ENCODE results near the gene MYO3B.
"Not testable (repeated sequence)": the region's sequence is repeated elsewhere in the genome, so short reads cannot be mapped to it uniquely, and the experiment has no call there.

The MYO3B gene

DNA sequence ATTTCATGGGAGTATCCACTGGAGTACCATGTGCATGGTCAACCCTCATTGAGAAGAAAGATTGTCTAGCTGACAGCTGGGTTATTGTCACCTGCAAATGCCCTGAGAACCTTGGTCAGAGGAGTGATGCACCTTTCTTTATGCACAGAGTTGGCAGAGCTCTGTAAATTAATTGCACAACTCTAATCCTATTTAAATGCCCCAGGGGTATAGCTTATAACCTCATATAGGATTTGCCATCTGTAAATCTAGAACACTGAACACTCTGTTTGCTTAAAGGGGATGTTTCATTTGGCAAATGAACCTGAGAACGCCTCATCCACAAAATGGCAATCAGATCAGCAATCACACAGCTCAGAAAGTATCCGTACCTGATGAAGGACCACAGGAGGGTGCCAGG lies 465.4 kb downstream of the MYO3B start:
- no peak for DNase-seq (ENCODE audit: low read depth)
- H3K27me3 ChIP-seq (replicated peaks; ENCODE audit: control insufficient read depth, insufficient read depth, low read length), result peaks cover 3% of the 10 kb centered on the region
- no peak overlapping the region for H3K9ac ChIP-seq (ENCODE audit: low read length)
- H3K4me1 ChIP-seq (ENCODE audit: control insufficient read depth, insufficient read depth, low read length), result no peaks in the 10 kb centered on the region
- no peaks in the 10 kb centered on the region for H3K36me3 ChIP-seq (ENCODE audit: control insufficient read depth, insufficient read depth, low read length, severe bottlenecking)
- H3K4me3 ChIP-seq (ENCODE audit: low read length), result no peak overlapping the region
- H3K9me3 ChIP-seq (ENCODE audit: control insufficient read depth, low read length), result no peaks in the 10 kb centered on the region

DNA sequence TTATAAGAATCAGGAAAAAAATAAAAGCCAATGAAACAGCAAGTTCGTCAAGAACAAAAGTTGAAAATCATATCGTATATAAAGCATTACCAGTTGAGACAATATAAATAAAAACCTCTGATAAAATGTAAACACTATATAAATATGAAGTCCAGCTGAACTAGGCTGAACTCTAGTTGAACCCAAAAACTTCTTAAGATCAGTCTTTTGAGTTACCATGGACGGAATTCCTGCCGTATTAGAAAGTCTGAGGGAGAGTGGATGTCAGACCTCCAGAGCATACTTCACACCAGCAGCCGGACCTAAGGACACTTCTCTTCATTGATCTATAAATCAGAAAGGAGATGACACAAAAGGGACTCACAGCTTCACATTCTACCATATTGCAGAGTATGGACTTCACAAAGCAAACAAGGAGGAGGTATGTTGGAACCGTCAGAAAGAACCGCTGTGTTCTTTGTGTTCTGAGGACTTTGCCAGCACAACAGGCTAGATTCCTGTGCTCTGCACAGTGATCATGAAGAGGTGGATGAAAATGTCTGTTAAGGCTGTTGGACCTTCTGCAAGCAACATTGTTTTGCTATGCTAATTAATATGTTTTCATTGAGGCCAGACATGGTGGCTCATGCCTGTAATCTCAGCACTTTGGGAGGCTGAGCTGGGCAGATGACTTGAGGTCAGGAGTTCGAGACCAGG lies 469.9 kb downstream of the MYO3B start:
- peaks cover 3% of the 10 kb centered on the region for H3K27me3 ChIP-seq (replicated peaks; ENCODE audit: control insufficient read depth, insufficient read depth, low read length)
- no peak for DNase-seq (ENCODE audit: low read depth)
- H3K4me3 ChIP-seq (ENCODE audit: low read length), result no peak overlapping the region
- H3K36me3 ChIP-seq (ENCODE audit: control insufficient read depth, insufficient read depth, low read length, severe bottlenecking), result no peaks in the 10 kb centered on the region
- no peak overlapping the region for H3K9ac ChIP-seq (ENCODE audit: low read length)
- no peaks in the 10 kb centered on the region for H3K9me3 ChIP-seq (ENCODE audit: control insufficient read depth, low read length)
- H3K4me1 ChIP-seq (ENCODE audit: control insufficient read depth, insufficient read depth, low read length), result no peaks in the 10 kb centered on the region

DNA sequence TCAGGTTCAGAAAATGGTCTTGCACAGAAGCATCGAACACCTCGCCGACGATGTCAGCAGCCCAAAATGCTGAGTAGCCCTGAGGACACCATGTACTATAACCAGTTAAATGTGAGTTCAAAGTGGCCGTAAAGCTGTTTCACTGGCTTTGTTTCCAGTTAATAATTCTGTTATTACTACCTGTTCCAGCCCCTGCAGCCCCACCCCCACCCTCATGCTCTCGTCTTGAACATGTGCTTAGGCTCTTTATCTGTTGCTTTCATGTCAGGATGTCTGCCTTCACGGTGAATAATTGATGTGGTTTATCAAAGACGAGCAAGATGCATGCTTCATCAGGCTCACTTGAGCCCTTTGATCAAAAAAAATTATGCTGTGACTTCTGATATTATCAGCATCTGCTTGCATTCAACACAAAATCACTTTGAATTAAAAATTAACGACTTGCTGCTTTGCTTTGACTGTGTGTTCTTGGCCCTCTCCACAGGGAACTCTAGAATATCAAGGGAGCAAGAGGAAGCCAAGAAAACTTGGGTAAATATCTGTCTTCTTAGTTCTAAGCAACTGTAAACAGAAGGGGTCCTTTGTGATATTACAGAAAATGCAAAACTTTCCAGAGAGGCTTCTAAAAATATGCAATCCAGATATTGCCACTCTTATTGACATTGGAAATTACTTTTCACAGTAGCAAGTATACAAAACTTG lies 473.8 kb downstream of the MYO3B start:
- Histone ChIP-seq H3K9ac (ENCODE audit: low read length) (no peak overlapping the region), H3K36me3 (ENCODE audit: control insufficient read depth, insufficient read depth, low read length, severe bottlenecking) (no peaks in the 10 kb centered on the region), H3K4me3 (ENCODE audit: low read length) (no peak overlapping the region), H3K27me3 (replicated peaks; ENCODE audit: control insufficient read depth, insufficient read depth, low read length) (no peaks in the 10 kb centered on the region), H3K9me3 (ENCODE audit: control insufficient read depth, low read length) (no peaks in the 10 kb centered on the region), H3K4me1 (ENCODE audit: control insufficient read depth, insufficient read depth, low read length) (no peaks in the 10 kb centered on the region)
- no peak for DNase-seq (ENCODE audit: low read depth)

DNA sequence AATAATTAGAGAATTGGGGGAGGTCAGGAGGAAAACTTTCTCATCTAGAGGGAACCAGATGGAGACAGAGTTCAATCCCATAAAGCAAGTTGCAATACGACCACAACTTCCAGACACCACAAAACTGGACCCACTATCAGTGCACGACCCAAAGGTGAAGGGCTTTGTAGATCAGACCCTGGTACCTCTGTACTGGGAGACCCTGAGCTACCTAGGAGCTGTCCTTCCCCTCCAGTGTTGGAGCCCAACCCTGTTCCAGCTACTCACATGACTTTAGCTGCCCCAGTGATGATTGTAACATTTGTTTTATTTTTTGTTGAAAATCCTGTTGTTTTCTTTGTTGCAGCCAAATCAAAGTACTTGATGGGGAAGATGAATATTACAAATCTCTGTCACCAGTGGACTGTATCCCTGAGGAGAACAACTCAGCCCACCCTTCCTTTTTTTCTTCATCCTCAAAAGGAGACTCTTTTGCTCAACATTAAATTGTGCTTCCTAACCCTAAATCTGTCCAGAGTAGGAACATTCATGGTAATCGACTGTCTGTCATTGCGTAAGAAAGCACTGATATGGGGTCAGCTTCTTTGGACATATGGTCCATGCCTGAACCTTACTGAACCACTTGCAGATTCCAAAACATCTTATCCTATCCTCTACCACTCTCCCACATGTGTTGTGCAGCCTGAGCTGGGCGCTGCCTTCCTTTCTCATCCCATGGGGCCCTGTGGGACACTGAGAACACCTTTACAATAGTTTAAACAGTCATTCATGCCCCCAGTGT lies 474.9 kb downstream of the MYO3B start:
- no peaks in the 10 kb centered on the region for H3K36me3 ChIP-seq (ENCODE audit: control insufficient read depth, insufficient read depth, low read length, severe bottlenecking)
- H3K4me3 ChIP-seq (ENCODE audit: low read length), result no peak overlapping the region
- H3K9me3 ChIP-seq (ENCODE audit: control insufficient read depth, low read length), result no peaks in the 10 kb centered on the region
- H3K9ac ChIP-seq (ENCODE audit: low read length), result no peak overlapping the region
- no peaks in the 10 kb centered on the region for H3K4me1 ChIP-seq (ENCODE audit: control insufficient read depth, insufficient read depth, low read length)
- DNase-seq (ENCODE audit: low read depth), result no peak
- H3K27me3 ChIP-seq (replicated peaks; ENCODE audit: control insufficient read depth, insufficient read depth, low read length), result no peaks in the 10 kb centered on the region

DNA sequence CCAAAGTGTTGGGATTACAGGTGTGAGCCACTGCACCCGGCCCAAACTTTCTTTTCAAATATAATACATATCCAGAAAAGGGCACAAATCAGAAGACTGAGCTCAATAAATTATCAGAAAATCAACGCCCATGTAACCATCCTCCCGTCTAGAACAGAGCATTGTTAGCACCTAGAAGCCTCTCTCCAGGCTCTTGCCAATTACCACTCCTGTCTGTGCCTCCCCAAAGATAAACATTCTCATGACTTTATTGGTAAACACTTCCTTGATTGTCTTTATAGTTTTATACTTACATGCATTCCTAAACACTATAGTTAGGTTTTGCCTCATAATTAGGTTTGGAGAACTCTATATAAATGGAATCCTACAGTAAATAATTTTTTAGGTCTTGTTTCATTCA lies 478.7 kb downstream of the MYO3B start:
- H3K9me3 ChIP-seq (ENCODE audit: control insufficient read depth, low read length), result no peaks in the 10 kb centered on the region
- no peaks in the 10 kb centered on the region for H3K36me3 ChIP-seq (ENCODE audit: control insufficient read depth, insufficient read depth, low read length, severe bottlenecking)
- no peak for DNase-seq (ENCODE audit: low read depth)
- no peak overlapping the region for H3K9ac ChIP-seq (ENCODE audit: low read length)
- peaks cover 7% of the 10 kb centered on the region for H3K4me1 ChIP-seq (ENCODE audit: control insufficient read depth, insufficient read depth, low read length)
- no peaks in the 10 kb centered on the region for H3K27me3 ChIP-seq (replicated peaks; ENCODE audit: control insufficient read depth, insufficient read depth, low read length)
- no peak overlapping the region for H3K4me3 ChIP-seq (ENCODE audit: low read length)

DNA sequence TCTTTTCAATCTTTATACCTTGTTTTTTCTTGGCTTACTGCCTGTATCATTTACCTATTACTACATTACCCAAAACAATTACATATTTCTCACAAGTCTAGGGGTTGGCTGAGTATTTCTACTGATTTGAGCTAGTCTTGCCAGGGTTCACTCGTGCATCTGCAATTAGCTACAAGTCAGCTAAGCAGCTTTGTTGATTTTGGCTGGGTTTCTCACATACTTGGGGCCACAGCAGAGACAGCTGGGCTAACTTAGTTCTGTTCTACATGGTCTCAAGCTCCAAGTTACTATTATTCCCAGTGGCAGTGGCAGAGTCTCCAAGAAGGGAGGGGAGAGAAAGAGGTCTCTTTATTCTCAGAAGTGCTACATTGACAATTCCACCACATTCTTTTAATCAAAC lies 482.5 kb downstream of the MYO3B start:
- Histone ChIP-seq H3K27me3 (replicated peaks; ENCODE audit: control insufficient read depth, insufficient read depth, low read length) (no peaks in the 10 kb centered on the region), H3K9ac (ENCODE audit: low read length) (no peak overlapping the region), H3K4me1 (ENCODE audit: control insufficient read depth, insufficient read depth, low read length) (peaks cover 7% of the 10 kb centered on the region), H3K9me3 (ENCODE audit: control insufficient read depth, low read length) (no peaks in the 10 kb centered on the region), H3K36me3 (ENCODE audit: control insufficient read depth, insufficient read depth, low read length, severe bottlenecking) (no peaks in the 10 kb centered on the region), H3K4me3 (ENCODE audit: low read length) (no peak overlapping the region)
- peak; percentile 13 for DNase-seq (ENCODE audit: low read depth)

DNA sequence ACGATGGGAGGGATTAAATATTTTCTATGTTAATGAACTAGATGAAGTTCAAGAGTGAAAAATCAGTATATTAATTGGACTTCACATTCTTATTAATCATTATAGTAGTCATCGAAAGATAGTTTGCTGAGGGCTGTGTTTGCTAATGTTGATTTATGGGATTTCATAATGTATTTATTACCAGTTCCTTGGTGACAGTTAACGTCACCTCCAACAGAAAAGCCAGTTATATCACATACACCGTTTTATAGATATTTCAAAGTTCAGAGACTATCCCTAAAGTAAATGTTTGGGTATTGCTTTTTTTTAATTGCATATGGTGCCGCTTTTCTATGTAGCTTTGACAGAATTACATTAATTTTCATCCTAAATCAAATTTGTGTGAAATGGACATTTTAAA lies 487.8 kb downstream of the MYO3B start:
- H3K4me3 ChIP-seq (ENCODE audit: low read length), result no peak overlapping the region
- H3K9ac ChIP-seq (ENCODE audit: low read length), result no peak overlapping the region
- H3K4me1 ChIP-seq (ENCODE audit: control insufficient read depth, insufficient read depth, low read length), result peaks cover under 1% of the 10 kb centered on the region
- no peaks in the 10 kb centered on the region for H3K27me3 ChIP-seq (replicated peaks; ENCODE audit: control insufficient read depth, insufficient read depth, low read length)
- no peak for DNase-seq (ENCODE audit: low read depth)
- H3K9me3 ChIP-seq (ENCODE audit: control insufficient read depth, low read length), result no peaks in the 10 kb centered on the region
- no peaks in the 10 kb centered on the region for H3K36me3 ChIP-seq (ENCODE audit: control insufficient read depth, insufficient read depth, low read length, severe bottlenecking)

DNA sequence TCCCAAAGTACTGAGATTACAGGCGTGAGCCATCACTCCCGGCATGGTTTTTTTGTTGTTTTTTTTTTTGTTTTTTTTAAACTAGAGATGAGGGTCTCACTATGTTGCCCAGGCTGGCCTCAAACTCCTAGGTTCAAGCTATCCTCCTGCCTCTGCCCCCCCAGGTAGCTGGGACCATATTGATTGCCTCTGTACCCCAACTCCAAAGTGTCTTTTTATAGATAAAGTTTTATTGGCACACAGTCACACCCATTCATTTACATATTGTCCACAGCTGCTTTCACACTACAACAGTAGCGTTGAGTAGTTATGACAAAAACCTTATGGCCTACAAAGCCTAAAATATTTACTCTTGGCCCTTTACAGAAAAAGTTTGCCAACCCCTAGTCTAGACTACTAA lies 492.0 kb downstream of the MYO3B start:
- H3K4me3 ChIP-seq (ENCODE audit: low read length), result no peak overlapping the region
- no peaks in the 10 kb centered on the region for H3K36me3 ChIP-seq (ENCODE audit: control insufficient read depth, insufficient read depth, low read length, severe bottlenecking)
- no peak for DNase-seq (ENCODE audit: low read depth)
- no peaks in the 10 kb centered on the region for H3K9me3 ChIP-seq (ENCODE audit: control insufficient read depth, low read length)
- no peaks in the 10 kb centered on the region for H3K4me1 ChIP-seq (ENCODE audit: control insufficient read depth, insufficient read depth, low read length)
- H3K27me3 ChIP-seq (replicated peaks; ENCODE audit: control insufficient read depth, insufficient read depth, low read length), result peaks cover 3% of the 10 kb centered on the region
- H3K9ac ChIP-seq (ENCODE audit: low read length), result no peak overlapping the region

DNA sequence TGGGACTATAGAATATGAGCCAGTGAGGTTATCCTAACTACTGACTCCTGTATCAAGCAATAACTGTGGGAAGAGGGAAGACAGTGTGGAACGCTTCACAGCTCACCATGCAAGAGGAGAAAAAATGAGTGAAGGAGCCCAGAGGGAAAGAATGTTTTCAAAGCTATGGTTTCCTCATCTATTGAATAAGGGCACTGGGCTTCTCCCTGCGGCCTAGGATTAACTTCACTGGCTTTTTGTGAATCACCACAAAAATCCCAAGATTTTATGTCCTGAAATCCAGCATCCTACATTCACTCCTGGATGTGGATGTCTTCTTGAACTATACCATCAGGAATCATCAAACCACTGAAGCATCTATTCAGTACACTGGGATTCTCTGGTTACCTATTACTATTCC lies 492.7 kb downstream of the MYO3B start:
- DNase-seq (ENCODE audit: low read depth), result no peak
- H3K9ac ChIP-seq (ENCODE audit: low read length), result no peak overlapping the region
- peaks cover 3% of the 10 kb centered on the region for H3K27me3 ChIP-seq (replicated peaks; ENCODE audit: control insufficient read depth, insufficient read depth, low read length)
- no peaks in the 10 kb centered on the region for H3K4me1 ChIP-seq (ENCODE audit: control insufficient read depth, insufficient read depth, low read length)
- H3K4me3 ChIP-seq (ENCODE audit: low read length), result no peak overlapping the region
- no peaks in the 10 kb centered on the region for H3K36me3 ChIP-seq (ENCODE audit: control insufficient read depth, insufficient read depth, low read length, severe bottlenecking)
- H3K9me3 ChIP-seq (ENCODE audit: control insufficient read depth, low read length), result no peaks in the 10 kb centered on the region

DNA sequence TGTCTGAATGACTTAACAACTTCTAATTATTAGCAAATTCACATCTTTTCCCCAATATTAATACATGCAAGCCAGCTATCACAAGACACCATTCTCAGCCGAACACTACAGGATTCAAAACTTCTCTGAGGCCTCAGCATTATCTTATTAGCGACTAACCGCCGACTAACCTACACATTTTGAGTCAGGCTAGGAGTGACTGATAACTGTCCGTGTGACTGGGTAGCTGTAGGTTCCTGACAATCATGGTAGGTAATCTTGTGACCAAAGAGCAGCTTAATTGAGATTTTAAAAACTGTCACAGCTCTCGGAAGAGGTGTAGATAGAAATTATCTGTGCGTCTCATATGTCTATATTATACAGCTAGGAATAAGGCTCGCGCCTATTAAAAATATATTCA lies 493.1 kb downstream of the MYO3B start:
- no peaks in the 10 kb centered on the region for H3K36me3 ChIP-seq (ENCODE audit: control insufficient read depth, insufficient read depth, low read length, severe bottlenecking)
- no peak for DNase-seq (ENCODE audit: low read depth)
- no peaks in the 10 kb centered on the region for H3K9me3 ChIP-seq (ENCODE audit: control insufficient read depth, low read length)

DNA sequence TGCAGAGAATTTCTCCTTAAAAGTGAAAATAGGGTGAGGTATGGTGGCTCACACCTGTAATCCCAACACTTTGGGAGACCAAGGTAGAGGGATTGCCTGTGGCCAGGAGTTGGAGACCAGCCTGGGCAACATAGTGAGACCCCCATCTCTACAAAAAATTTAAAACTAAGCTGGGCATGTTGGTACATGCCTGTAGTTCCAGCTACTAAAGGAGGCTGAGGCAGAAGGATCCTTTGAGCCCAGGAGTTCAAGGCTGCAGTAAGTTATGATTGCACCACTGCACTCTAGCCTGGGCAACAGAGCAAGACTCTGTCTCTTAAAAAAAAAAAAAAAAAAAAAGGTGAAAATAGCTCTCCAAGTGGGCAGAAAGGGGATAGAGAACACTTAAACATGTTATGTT lies 496.3 kb downstream of the MYO3B start:
- H3K4me3 ChIP-seq (ENCODE audit: low read length); DNase-seq (ENCODE audit: low read depth); H3K27me3 ChIP-seq (replicated peaks; ENCODE audit: control insufficient read depth, insufficient read depth, low read length); H3K9me3 ChIP-seq (ENCODE audit: control insufficient read depth, low read length); H3K4me1 ChIP-seq (ENCODE audit: control insufficient read depth, insufficient read depth, low read length); H3K36me3 ChIP-seq (ENCODE audit: control insufficient read depth, insufficient read depth, low read length, severe bottlenecking); H3K9ac ChIP-seq (ENCODE audit: low read length): not testable (repeated sequence)

More for the DNA sequence above, 493.1 kb downstream of the MYO3B start:
- peaks cover 3% of the 10 kb centered on the region for H3K27me3 ChIP-seq (replicated peaks; ENCODE audit: control insufficient read depth, insufficient read depth, low read length)
- H3K4me3 ChIP-seq (ENCODE audit: low read length), result no peak overlapping the region
- H3K9ac ChIP-seq (ENCODE audit: low read length), result no peak overlapping the region
- no peaks in the 10 kb centered on the region for H3K4me1 ChIP-seq (ENCODE audit: control insufficient read depth, insufficient read depth, low read length)

Measured in adipocyte (in vitro differentiated cells).